Forelimb muscle (tissue), 1 donor: ENCODE results near the gene FZD7. TPM values are rescaled to one million over a fixed set of nuclear protein-coding genes. Genes with fewer than 3 reads are reported as not detected.

Experiments used
- DNase-seq: peaks from one replicate; pipeline ENCODE4 v3.0.0-alpha.2; 2013; ENCODE audit warnings: low read depth
- polyA plus RNA-seq: library from polyadenylated mRNA; unstranded; fragments of 120-200 nt; gene quantifications from one replicate; pipeline ENCODE4 v1.2.1, GENCODE V29; 2013; ENCODE audit not compliant: insufficient read length

The FZD7 gene
- polyA plus RNA-seq, 1 donor: 24.4 TPM

GRCh38 chr2:202014318-202014717 is 19.3 kb upstream of the FZD7 start:
- no peak for DNase-seq

DNA sequence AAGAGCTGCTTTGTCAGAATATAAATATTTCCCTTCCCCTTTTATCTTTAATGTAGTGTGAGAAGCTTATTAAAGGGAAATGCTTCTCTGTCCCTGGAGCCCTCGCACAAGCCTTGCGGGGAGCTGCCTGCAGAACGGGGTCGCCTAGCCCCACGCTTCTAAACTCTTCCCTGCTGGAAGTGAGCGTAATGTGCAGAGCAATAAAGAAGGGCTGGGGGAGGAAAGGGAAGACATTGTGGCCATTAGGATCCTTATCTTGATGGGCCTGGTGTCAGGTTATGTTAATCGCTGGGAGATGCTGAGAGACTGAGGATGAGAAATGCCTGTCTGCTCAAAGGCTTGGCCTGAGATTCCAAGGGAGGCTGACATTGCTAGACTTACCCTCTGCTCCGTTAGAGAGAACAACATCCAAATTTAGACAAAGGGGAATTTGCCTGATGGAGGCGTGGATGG is 18.9 kb upstream of the FZD7 start:
- no peak for DNase-seq

- no peak for DNase-seq
Measured at GRCh38 chr2:202015471-202015870, 18.2 kb upstream of the FZD7 start.

DNA sequence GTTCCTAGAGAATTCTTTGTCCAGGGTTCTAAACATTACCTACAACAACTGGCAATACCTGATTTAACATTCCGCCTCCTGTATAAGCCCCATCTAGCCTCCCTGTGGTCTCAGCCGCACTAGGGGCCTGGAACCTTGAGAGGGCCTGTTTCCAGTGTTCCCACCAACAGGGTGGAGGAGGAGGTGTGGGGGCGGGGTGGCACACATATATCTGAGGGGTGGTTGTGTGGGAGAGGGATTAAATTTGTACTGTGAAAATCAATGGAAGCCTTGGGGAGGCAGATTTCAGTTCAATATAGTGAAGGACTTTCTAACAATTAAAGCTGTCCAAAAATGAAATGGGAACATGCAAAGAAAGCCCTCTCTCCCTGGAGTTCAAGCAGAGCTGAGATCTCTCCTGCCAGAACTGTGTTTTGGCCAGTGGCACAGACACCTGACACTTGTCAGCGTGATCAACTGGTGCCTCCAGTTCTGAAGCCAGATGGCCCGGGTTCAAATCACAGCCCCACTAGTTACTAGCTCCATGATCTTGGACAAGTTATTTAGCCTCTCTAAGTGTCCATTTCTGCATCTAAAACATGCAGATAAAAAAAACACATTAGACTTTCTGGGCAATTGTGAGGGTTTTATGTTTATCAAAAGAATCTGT is 17.0 kb upstream of the FZD7 start:
- no peak for DNase-seq

DNA sequence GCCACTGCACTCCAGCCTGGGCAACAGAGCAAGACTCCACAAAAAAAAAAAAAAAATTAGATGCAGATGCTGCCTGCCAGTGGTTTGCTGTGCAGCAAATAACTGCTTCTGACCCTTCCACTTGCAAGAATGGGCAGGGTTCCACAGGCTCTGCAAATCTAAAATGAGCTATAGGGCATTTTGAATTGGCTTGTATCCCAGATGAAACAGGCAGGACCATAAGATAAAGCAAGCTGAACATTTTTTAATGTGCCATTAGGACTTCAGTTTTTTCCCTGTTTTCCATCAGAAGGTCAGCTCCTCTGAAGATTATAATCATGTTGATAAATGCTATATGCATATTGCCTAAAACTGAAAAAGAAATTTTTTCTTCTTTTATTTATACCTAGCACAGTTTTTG is 15.7 kb upstream of the FZD7 start:
- no peak for DNase-seq

- DNase-seq: no peak
Measured at GRCh38 chr2:202018950-202019349, 14.7 kb upstream of the FZD7 start.

GRCh38 chr2:202019689-202020450 is 13.8 kb upstream of the FZD7 start:
- no peak for DNase-seq

- no peak for DNase-seq
Measured at GRCh38 chr2:202022755-202023154, 10.9 kb upstream of the FZD7 start.

DNA sequence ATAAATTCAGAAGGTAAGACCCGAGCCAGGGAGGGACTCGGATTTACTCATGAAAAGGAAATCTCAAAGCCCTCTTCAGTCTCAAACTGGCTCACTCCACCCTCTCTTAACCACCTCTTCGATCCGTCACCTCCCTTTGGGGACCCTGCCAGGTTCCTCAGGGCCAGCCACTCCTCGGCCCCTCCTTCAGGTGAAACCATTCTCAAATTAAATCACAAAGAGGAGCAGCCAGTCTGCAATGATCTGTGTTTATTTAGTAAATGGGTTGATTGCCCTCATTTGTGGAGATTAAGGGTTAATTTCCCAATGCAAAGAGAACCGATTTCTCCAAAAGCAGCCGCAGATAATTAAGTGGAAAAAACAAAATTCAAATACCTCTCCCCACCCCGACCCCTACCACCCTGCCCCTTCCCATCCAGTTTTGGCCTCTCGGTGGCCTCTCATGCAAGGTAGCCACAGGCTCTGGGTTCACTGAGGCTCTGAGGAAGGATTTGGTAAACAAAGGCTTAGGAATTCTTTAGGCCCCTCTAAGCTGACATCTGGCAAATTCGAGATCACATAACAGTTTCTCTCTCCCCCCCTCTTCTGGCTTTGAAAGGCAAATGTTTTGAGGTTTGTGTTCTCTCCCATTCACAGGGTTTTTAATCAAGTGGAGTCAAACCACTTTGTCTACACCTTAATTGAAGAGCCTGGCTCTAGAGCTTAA is 10.3 kb upstream of the FZD7 start:
- DNase-seq: no peak

GRCh38 chr2:202023904-202024266 is 9.8 kb upstream of the FZD7 start:
- no peak for DNase-seq

DNA sequence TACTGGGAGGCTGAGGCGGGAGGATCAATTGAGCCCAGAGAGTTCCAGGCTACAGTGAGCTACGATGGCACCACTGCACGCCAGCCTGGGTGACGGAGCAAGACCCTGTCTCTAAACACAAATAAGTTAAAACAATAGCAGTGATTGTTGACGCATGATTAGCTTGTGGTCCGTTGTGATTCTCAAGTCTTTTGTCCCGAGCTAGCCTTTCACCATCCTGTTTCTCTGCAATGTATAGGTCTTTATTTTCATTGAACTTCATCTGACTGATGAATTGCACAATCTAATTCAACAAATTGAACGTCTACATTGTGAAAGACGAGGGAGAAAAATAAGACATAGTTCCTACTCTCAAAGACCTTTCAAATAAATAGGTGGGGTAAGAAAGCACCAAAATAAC is 8.8 kb upstream of the FZD7 start:
- no peak for DNase-seq

GRCh38 chr2:202025816-202026215 is 7.8 kb upstream of the FZD7 start:
- no peak for DNase-seq

DNA sequence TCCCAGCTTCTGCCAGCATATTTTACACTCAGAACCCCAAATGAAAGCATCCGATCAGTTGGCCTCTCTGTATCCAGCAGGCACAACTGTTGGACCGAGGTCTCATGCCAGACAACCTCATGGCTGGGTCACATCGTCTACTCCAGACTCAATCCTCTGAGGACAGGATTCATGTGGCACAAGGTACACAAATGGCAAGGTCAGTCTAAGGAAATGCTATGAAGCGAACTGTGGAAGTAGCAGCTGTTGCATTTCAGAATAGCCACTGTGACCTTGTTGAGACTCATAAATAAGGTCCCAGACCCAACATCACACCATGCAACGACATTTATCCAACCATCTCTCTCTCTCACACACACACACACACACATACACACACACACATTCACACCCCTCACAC is 7.1 kb upstream of the FZD7 start:
- DNase-seq: no peak

- no peak for DNase-seq
Measured at GRCh38 chr2:202030691-202031090, 3.0 kb upstream of the FZD7 start.

GRCh38 chr2:202031246-202031951 is 2.3 kb upstream of the FZD7 start:
- no peak for DNase-seq

GRCh38 chr2:202032846-202033316 is 774 bp upstream of the FZD7 start:
- no peak for DNase-seq

GRCh38 chr2:202034249-202035088 is 814 bp downstream of the FZD7 start:
- no peak for DNase-seq

GRCh38 chr2:202035089-202035940 is 1.7 kb downstream of the FZD7 start:
- no peak for DNase-seq

GRCh38 chr2:202035941-202036372 is 2.3 kb downstream of the FZD7 start:
- no peak for DNase-seq

GRCh38 chr2:202036601-202037037 is 3.0 kb downstream of the FZD7 start:
- DNase-seq: no peak
